HL-60 (cell line): ENCODE results near the gene TMPO.

Experiments
- DNase-seq, 2 experiments: peaks; one replicate each; pipeline ENCODE4 v3.0.0-alpha.2; 2010 to 2020; ENCODE audit warnings: low read depth in 1 of 2, low spot score in 1 of 2
- H3K27ac ChIP-seq: fragments of 250-450 bp; sonication (Bioruptor Pico); replicated peaks from 2 replicates; pipeline ENCODE4 v1.5.1; 2020; ENCODE audit warnings: mild to moderate bottlenecking, moderate library complexity
- H3K27me3 ChIP-seq: fragments of 250-450 bp; sonication (Bioruptor Pico); 2 replicates; pipeline ENCODE4 v1.5.1; 2021; ENCODE audit warnings: mild to moderate bottlenecking, moderate library complexity; ENCODE audit not compliant: insufficient read depth, poor library complexity, severe bottlenecking
- H3K4me3 ChIP-seq: replicated peaks from 2 replicates; pipeline ENCODE4 v1.5.1; 2011; ENCODE audit warnings: mild to moderate bottlenecking, control low read depth, low read length; ENCODE audit not compliant: insufficient read depth
- GABPA ChIP-seq: IDR thresholded peaks from 2 replicates; pipeline ENCODE4 v1.6.1; 2012; ENCODE audit warnings: low read depth
- POLR2AphosphoS5 ChIP-seq: IDR thresholded peaks from 2 replicates; pipeline ENCODE4 v1.6.1; 2012; ENCODE audit warnings: low read depth
- SPI1 ChIP-seq: IDR thresholded peaks from 2 replicates; pipeline ENCODE4 v1.6.1; 2012; ENCODE audit warnings: low read depth, mild to moderate bottlenecking, borderline replicate concordance
- TF ChIP-seq, protein P1 (sequence below): IDR thresholded peaks from one replicate; pipeline ENCODE4 v1.5.1; 2011; ENCODE audit warnings: low read length, control low read depth, inconsistent platforms; ENCODE audit not compliant: insufficient read depth
- TF ChIP-seq, protein P2 (sequence below): IDR thresholded peaks from 2 replicates; pipeline ENCODE4 v1.6.1; 2012; ENCODE audit warnings: low read depth; ENCODE audit not compliant: insufficient replicate concordance

TMPO gene

DNA sequence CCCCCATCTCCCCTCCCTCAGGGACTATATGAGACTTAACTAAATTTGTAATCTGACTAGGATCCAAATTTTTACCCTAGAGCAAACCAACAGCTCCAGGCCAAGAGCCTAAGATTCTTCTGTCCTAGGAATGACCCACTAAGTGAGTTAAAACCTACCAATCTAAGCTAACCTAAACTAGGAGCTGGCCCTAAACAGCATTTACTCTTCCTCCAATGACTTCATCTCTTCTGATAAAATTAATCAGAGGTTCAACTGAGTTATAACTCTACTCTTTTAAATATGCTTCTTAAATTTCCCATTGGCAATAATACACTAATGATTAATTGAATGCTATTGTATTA lies 39.9 kb upstream of the TMPO start:
- Histone ChIP-seq H3K27ac (no peak overlapping the region), H3K4me3 (no peak overlapping the region), H3K27me3 (no peaks in the 10 kb centered on the region)
- no peak for DNase-seq
- TF ChIP-seq, protein P1, sequence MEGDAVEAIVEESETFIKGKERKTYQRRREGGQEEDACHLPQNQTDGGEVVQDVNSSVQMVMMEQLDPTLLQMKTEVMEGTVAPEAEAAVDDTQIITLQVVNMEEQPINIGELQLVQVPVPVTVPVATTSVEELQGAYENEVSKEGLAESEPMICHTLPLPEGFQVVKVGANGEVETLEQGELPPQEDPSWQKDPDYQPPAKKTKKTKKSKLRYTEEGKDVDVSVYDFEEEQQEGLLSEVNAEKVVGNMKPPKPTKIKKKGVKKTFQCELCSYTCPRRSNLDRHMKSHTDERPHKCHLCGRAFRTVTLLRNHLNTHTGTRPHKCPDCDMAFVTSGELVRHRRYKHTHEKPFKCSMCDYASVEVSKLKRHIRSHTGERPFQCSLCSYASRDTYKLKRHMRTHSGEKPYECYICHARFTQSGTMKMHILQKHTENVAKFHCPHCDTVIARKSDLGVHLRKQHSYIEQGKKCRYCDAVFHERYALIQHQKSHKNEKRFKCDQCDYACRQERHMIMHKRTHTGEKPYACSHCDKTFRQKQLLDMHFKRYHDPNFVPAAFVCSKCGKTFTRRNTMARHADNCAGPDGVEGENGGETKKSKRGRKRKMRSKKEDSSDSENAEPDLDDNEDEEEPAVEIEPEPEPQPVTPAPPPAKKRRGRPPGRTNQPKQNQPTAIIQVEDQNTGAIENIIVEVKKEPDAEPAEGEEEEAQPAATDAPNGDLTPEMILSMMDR: no peak
- no peak for TF ChIP-seq GABPA

DNA sequence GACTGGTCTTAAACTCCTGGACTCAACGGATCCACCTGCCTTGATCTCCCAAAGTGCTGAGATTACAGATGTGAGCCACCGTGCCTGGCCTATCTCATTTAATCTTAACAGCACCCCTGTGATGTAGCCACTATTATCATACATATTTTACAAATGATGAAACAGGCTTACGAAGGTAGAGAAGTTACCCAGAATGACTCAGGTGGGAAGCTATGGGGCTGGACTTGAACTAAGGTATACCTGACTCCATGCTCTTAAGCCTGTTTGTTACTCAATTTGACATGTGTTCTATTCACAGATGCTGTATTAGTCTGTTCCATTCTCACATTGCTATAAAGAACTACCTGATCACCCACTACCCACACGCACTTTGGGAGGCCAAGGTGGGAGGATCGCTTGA lies 36.8 kb upstream of the TMPO start:
- Histone ChIP-seq H3K27me3 (no peaks in the 10 kb centered on the region), H3K27ac (no peak overlapping the region), H3K4me3 (no peak overlapping the region)
- DNase-seq: no peak
- TF ChIP-seq SPI1 (no peak), POLR2AphosphoS5 (no peak), GABPA (no peak)
- TF ChIP-seq, protein P2, sequence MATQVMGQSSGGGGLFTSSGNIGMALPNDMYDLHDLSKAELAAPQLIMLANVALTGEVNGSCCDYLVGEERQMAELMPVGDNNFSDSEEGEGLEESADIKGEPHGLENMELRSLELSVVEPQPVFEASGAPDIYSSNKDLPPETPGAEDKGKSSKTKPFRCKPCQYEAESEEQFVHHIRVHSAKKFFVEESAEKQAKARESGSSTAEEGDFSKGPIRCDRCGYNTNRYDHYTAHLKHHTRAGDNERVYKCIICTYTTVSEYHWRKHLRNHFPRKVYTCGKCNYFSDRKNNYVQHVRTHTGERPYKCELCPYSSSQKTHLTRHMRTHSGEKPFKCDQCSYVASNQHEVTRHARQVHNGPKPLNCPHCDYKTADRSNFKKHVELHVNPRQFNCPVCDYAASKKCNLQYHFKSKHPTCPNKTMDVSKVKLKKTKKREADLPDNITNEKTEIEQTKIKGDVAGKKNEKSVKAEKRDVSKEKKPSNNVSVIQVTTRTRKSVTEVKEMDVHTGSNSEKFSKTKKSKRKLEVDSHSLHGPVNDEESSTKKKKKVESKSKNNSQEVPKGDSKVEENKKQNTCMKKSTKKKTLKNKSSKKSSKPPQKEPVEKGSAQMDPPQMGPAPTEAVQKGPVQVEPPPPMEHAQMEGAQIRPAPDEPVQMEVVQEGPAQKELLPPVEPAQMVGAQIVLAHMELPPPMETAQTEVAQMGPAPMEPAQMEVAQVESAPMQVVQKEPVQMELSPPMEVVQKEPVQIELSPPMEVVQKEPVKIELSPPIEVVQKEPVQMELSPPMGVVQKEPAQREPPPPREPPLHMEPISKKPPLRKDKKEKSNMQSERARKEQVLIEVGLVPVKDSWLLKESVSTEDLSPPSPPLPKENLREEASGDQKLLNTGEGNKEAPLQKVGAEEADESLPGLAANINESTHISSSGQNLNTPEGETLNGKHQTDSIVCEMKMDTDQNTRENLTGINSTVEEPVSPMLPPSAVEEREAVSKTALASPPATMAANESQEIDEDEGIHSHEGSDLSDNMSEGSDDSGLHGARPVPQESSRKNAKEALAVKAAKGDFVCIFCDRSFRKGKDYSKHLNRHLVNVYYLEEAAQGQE: no peak
- TF ChIP-seq, protein P1: no peak

GRCh38 chr12:98483621-98484503 lies 31.5 kb upstream of the TMPO start:
- H3K27me3 ChIP-seq: no peaks in the 10 kb centered on the region
- TF ChIP-seq, protein P1: no peak
- TF ChIP-seq SPI1 (no peak), GABPA (no peak), POLR2AphosphoS5 (no peak)
- TF ChIP-seq, protein P2: no peak
- no peak for DNase-seq
- no peak overlapping the region for H3K27ac ChIP-seq
- no peak overlapping the region for H3K4me3 ChIP-seq
